ENCODE measurements around the gene DRAM1.

DNA sequence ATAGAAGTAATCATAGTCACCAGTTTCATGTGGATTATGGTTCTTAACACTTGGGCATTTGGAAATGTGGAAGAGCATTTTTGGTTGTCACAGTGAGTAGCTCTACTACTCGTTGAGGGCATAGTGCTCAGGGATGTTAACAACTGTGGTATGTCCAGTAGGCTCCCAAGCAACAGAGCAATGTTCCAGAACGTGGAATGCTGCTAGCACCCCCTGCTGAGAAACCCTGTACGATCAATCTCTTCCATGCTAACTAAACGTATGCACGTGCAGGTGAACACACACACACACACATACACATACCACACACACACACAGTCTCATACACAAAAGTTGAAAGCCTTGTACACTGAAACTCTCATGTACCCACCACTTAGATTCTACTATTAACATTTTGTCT lies 30.1 kb upstream of the DRAM1 start:
- no peak for TF ChIP-seq POLR2A (IDR thresholded peaks at IDR 0.05)
- TF ChIP-seq, protein P1, sequence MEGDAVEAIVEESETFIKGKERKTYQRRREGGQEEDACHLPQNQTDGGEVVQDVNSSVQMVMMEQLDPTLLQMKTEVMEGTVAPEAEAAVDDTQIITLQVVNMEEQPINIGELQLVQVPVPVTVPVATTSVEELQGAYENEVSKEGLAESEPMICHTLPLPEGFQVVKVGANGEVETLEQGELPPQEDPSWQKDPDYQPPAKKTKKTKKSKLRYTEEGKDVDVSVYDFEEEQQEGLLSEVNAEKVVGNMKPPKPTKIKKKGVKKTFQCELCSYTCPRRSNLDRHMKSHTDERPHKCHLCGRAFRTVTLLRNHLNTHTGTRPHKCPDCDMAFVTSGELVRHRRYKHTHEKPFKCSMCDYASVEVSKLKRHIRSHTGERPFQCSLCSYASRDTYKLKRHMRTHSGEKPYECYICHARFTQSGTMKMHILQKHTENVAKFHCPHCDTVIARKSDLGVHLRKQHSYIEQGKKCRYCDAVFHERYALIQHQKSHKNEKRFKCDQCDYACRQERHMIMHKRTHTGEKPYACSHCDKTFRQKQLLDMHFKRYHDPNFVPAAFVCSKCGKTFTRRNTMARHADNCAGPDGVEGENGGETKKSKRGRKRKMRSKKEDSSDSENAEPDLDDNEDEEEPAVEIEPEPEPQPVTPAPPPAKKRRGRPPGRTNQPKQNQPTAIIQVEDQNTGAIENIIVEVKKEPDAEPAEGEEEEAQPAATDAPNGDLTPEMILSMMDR (IDR thresholded peaks at IDR 0.05), result no peak

Data from lower leg skin (tissue), 3 donors.